GM19372 (cell line): ENCODE results near the gene GDA.
"Not testable (repeated sequence)": the region's sequence is repeated elsewhere in the genome, so short reads cannot be mapped to it uniquely, and the experiment has no call there.

Experiments
- ATAC-seq: cut with Tn5 transposase; IDR thresholded peaks from one replicate; pipeline ENCODE4 v1.9.1; 2021; ENCODE audit warnings: mild to moderate bottlenecking, low read depth, moderate library complexity; ENCODE audit not compliant: unreplicated experiment

Gene GDA

DNA sequence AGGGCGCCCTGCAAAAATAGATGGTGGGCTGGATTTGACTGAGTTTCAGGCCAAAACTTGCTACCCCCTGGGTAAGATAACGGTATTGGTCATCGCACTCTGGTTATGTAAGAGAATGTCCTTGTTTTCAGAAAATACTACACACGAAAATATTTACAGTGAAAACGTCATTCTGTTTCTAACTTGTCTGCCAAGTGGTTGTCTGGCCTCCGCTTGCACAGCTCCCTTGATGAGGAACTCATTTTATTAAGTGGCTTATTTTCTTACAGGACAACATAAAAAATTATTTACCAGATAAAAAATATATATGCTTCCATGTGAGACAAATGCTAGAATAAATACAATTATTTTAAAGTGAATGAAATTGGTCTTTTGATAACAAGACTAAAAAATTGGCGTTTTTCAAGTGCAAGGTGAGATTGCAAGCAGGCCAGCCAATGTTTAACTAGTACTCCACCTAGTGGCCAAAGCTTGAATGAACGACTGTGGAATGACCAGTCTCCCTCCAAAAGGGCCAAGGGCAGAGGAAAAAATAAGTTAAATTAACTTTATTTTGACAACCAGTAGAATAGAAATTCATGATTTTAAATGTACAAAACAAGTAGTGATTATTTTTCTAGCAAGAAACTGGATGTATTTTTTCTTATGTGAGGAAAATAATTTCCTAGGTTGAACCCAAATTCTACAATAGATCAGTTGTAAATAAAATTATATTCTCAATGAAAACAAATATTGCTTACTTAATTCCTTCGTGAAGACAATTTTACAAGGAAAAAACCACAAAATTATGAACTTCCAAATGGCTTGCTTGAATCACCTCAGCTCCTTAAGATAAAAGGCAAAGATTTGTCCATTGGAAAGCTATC, 122.6 kb downstream of the GDA start:
- peak; percentile 56 for ATAC-seq

DNA sequence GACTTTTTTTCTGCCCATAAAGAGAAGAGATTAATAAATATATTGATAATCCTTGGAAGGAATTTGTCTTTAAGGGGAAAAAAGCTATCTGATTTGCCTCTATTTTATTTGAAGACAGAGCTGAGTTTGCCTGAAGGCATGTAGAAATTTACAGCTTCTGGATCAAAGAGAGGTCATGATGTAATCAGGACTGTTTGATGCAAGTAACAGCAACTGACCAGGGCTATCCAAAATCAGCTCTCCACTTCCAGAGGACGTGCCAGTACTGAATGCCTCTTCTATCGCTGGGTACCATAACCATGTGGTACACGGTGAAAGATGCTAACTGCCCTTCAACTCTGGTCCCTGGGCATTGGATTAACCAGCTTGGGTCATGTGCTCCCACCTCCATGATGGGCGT, 125.2 kb downstream of the GDA start:
- no peak for ATAC-seq

DNA sequence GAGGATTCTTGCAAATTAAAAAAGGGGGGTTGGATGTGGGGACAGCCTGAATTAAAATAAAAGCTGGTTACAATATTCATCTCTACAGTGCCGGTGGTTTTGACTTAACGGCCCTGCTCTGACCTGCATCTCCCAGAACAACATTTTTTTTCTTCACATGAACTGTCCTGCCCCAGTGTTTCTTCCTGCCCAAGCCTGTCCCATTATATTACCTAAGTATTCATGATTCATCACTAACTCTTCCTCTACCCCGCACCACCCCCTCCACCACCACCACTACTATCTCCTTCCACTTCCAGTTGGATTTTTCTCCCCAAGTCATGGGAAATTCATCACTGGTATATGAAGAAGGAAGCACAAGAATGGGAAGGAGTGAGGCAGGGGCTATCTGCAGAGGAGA, 125.7 kb downstream of the GDA start:
- ATAC-seq: no peak

DNA sequence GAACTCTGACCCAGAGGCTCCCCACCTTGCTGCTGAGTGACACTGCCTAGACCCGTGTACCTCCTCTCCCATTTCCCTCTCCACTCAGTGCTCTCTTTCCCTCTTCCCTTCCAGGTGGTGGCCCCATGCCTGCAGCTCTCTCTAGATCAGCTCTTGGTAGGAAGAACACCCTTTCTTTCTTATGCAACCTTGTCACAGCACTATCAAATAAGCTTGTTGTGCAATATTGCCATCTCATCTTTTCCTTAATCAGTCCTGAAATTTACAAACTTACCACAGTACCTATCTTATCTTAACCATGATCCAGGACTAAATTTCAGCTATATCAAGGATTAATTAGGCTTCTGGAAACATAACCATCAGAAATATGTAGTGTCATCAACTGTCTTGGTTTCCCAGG, 127.2 kb downstream of the GDA start:
- no peak for ATAC-seq

DNA sequence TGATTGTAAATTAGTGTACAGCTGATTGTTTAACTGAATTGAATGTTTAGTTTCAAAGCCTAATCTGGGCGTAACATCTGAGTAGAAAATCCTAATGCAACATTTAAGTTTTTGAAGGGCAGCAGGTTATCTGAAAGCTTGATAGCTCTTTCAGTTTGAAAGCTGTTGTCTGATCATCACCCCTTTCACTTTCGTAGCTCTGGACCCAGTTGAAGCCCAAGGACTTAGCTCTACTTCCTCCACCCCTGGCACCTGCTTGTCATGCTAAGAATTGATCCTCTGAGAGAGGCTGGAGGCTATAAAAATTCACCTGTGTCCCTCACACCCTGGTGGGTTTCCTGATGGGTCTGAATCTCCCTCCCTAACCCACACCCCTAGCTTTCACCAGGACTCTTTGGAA, 129.7 kb downstream of the GDA start:
- ATAC-seq: no peak

DNA sequence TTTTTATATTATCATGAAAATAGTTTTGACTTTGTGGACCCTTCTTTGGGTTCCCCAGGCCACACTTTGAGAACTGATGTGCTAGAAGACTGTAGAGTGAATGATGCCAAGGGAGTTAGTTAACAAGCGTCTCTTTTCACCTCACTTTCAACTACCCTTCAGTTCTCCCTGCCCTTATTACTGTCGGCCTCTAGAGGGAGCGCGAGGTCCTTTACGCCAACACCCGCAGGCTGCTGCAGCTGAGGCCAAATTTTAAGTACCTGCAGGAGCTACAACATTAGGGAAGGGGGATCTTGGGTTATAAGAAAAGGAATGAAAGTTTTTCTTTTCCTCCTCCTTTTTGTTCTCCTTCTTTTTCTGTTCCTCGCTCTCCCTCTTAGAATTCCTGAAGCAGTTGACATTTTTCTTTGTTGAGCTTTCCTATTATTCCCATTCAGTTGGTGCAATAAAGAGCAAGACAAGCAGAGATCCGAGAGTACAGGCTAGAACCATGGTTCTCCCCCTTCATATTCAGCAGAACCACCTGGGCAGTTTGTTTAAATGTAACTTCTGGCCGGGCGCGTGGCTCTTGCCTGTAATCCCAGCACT, 131.8 kb downstream of the GDA start:
- peak; percentile 95 for ATAC-seq

DNA sequence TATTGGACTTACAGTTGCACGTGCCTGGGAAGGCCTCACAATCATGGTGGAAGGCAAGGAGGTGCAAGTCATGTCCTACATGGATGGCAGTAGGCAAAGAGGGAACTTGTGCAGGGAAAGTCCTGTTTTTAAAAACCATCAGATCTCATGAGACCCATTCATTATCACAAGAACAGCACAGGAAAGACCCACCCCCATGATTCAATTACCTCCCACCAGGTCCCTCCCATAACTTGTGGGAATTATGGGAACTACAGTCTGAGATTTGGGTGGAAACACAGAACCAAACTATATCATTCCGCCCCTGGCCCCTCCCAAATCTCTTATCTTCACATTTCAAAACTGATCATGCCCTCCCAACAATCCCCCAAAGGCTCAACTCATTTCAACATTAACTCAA, 140.2 kb downstream of the GDA start:
- ATAC-seq: no peak

DNA sequence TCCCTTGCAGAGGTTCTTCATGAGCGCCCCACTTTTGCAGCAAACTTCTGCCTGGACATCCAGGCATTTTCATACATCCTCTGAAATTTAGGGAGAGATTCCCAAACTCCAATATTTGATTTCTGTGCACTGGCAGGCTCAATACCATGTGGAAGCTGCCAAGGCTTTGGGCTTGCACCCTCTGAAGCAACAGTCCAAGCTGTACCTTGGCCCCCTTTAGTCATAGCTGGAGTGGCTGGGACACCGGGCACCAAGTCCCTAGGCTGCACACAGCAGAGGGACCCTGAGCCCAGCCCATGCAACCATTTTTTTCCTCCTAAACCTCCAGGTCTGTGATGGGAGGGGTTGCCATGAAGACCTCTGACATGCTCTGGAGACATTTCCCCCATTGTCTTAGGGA, 141.1 kb downstream of the GDA start:
- no peak for ATAC-seq

DNA sequence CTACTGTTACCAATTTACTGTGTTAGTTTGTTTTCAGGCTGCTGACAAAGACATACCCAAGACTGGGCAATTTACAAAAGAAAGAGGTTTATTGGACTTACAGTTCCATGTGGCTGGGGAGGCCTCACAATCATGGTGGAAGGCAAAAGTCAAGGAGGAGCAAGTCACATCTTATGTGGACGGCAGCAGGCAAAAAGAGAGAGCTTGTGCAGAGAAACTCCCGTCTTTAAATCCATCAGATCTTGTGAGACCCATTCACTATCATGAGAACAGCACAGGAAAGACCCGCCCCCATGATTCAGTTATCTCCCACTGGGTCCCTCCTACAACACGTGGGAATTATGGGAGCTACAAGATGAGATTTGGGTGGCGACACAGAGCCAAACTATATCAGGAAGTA, 142.3 kb downstream of the GDA start:
- ATAC-seq: not testable (repeated sequence)

DNA sequence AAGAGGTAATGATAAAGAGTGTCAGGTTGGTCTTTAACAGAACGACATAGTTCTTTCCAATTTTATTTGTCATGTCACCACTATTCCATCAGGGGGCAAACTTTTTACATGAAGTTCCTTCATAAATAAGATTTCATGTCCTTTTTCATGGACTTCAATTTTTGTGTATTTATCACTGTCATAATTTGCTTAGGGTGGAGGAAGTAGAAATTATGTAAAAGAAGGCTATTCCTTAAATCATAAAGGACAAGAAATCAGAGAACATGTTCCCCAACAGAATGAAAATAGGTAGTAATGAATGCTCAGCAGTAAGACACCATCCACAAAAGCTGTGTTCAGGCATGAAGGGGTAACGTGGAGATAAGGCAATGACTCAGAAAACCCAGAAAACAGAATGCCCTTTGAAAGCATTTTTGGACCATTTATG, 143.0 kb downstream of the GDA start:
- no peak for ATAC-seq

DNA sequence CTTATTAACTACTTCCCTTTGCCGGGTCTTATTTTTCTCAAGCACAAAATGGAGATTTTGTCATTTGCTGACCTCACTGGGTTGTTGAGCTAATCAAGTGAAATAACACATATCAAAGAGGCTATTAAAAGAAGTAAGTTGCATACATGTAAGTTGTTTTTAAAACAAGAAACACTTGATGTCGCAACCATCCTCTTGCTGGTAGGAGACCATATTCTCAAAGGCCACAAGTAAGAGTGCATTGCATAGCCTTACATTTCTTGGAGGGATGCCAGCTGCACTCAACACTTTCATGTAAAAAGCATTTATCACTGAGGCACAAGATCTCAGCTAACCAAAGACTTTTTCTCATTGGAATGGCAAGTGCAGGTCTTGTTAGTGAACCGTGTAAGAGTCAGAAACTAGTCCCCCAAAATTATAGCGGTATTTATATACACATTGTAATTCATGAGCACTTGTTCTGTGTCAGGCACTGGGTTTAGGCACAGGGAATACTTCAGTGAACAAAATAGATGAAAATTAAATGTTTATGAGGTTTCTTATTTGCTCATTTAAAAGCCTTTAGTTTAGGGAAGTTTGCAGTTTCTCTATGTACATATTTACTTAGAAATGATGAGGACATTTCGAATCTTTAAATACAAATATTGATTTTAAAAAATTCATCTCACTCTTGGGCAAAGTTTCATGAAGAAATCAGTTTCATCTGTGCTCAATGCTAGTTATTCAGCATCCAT, 143.8 kb downstream of the GDA start:
- no peak for ATAC-seq

DNA sequence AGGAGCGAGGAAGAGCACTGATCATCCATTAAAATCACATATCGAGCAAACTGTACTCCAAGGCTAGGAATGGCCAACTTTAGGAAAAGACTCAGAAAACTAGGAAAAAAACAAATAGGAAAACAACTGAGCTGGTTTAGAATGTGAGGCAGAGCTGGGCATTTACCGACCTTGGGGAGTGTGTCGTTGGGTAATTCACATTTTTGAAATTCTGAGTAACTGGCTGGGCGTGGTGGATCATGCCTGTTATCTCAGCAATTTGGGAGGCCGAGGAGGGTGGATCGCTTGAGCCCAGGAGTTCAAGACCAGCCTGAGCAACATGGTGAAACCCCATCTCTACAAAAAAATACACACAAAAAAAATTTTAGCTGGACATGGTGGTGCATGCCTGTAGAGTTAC, 145.7 kb downstream of the GDA start:
- ATAC-seq: no peak

DNA sequence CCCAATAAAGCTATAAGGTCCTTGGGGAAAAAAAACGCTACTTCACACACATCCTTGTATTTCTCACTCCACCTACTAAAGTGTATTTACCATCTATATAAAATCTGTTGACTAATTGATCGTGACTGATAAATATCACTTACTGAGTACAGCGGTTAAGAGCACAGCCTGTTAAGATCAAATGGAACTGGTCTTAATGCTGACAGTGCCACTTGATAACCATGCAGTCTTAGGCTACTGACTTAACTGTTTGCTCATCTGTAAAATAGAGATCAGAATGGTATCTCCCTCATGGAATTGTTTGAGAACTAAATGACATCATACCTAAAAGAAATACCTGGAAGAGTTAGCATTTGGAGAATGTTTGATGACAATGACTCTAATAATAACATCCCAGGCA, 148.3 kb downstream of the GDA start:
- no peak for ATAC-seq

DNA sequence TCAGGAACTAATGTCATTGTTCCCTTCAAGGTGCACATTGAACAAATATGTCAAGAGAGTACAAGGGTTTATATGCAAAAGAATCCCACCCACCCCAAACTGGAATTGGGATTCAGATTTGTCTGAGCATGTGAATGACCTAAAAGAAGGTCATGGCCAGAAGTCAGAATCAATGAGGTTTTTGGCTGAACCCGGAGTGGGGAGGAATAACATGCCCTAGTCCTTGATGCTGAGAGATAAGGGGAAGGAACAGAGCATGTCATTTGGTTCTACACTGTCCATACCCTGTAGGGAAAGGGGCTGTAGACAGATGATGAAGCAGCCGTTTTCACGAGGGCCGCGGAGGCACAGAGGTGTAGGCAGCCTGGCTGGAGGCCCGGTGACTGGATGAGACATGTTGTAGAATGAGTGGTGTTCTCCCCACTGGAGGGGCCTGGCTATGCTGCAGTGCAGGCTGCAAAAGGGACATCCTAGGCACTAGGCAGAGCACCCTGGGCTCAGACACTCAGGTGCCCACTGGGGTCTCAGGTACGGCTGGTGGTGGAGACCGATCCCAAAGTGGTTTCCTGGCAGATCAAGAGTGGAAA, 149.9 kb downstream of the GDA start:
- ATAC-seq: no peak

DNA sequence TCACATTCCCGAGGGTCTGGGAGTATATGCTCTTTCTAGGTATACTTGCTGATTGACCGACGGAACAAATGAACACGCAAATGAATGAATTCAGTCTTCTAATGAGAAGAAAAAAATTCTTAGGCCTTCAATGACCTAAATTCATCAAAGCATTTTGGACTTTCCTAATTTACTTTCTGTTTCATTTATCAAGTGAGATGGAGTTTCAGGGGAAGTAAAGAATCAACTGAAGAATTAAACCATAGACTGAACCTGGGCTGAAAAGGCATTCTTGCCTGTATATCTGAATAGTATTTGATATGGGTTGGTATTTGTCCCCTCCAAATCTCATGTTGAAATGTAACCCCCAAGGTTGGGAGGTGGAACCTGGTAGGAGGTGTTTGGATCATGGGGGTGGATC, 151.6 kb downstream of the GDA start:
- ATAC-seq: peak; percentile 39
